ENCODE measurements around the gene EHMT1. TPM values are rescaled to one million over a fixed set of nuclear protein-coding genes. Genes with fewer than 3 reads are reported as not detected.

EHMT1 gene
- total RNA-seq, 1 donor from 2014 or later = 163 TPM

DNA sequence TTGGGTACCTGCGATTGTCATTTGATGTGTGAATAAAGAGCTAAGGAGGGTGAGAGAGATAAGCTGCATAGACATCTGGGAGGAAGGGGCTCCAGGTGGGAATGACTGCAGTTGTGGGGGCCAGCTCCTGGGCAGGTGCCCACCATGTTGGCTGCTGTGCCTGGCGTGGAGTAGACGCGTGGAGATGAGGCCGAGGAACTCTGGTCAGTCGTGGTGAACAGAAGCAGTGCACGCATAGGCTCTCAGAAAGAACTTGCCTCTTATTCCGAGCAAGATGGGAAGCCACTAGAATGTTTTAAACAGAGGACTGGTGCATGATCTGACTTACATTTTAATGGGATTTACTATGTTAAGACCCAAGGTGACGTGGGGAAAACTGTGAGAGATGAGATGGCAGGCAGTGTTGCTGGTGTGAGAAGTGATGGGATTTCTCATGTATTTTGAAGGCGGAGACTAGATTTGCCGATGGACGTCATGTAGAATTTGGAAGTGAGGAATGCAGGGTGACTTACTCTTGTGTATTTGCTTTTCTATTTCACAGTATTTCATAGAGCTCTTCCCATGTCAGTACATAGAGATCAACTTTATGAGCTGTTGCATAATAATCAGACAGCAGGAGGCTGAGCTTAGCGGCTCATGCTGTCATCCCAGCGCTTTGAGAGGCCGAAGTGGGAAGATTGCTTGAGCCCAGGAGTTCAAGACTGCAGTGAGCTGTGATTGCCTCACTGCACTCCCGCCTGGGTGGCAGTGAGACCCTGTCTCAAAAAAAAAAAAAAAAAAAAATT is 71.1 kb downstream of the EHMT1 start:
- H3K36me3 Mint-ChIP-seq (ENCODE audit: low read depth) = peaks cover 4% of the 10 kb centered on the region

DNA sequence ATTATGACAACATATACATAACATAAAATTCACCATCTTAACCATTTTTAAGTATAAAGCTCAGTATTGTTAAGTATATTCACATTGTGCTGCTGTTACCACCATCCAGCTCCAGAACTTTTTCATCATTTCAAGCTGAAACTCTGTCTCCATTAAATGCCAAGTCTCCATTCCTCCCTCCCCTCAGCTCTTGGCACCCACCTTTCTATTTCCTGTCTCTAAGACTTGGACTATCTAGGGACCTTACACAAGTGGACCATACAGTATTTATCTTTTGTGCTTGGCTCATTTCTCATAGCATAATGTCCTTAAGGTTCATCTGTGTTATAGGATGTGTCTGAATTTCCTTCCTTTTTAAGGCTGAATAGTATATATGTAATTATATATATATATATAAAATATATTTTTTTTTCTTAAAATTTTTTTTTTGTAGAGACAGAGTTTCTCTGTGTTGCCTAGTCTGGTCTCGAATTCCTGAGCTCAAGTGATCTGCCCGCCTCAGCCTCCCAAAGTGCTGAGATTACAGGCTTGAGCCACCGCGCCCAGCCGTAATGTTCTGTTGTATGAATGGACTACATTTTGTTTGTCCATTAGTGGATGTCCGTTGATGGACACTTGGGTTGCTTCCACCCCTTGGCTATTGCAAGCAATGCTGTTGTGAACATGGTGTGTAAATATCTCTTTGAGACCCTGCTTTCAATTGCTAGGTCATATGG is 72.3 kb downstream of the EHMT1 start:
- H3K36me3 Mint-ChIP-seq (ENCODE audit: low read depth) = no peaks in the 10 kb centered on the region
- peaks cover 58% of the 10 kb centered on the region for H3K4me1 Mint-ChIP-seq
- H3K27ac Mint-ChIP-seq (ENCODE audit: unreplicated experiment) = no peak overlapping the region
- TF ChIP-seq CTCF (conservative IDR thresholded peaks at IDR 0.05) = no peak
- no peak overlapping the region for H3K4me3 Mint-ChIP-seq
- H3K9me3 Mint-ChIP-seq = no peaks in the 10 kb centered on the region
- no peaks in the 10 kb centered on the region for H3K27me3 Mint-ChIP-seq (ENCODE audit: low read depth)
- DNase-seq (ENCODE audit: low read depth, low spot score) = no peak

More for the DNA sequence above, 71.1 kb downstream of the EHMT1 start:
- H3K4me1 Mint-ChIP-seq = peaks cover 46% of the 10 kb centered on the region
- DNase-seq (ENCODE audit: low read depth, low spot score) = no peak
- no peak overlapping the region for H3K4me3 Mint-ChIP-seq
- H3K9me3 Mint-ChIP-seq = no peaks in the 10 kb centered on the region
- no peaks in the 10 kb centered on the region for H3K27me3 Mint-ChIP-seq (ENCODE audit: low read depth)
- no peak overlapping the region for H3K27ac Mint-ChIP-seq (ENCODE audit: unreplicated experiment)
- no peak for TF ChIP-seq CTCF (conservative IDR thresholded peaks at IDR 0.05)

GRCh38 chr9:137691646-137692351 is 73.0 kb downstream of the EHMT1 start:
- no peak for DNase-seq (ENCODE audit: low read depth, low spot score)
- H3K27me3 Mint-ChIP-seq (ENCODE audit: low read depth) = no peaks in the 10 kb centered on the region
- peak overlapping the region; percentile 39 for H3K27ac Mint-ChIP-seq (ENCODE audit: unreplicated experiment)
- no peaks in the 10 kb centered on the region for H3K9me3 Mint-ChIP-seq
- H3K36me3 Mint-ChIP-seq (ENCODE audit: low read depth) = no peaks in the 10 kb centered on the region
- H3K4me3 Mint-ChIP-seq = no peak overlapping the region
- H3K4me1 Mint-ChIP-seq = peaks cover 65% of the 10 kb centered on the region
- no peak for TF ChIP-seq CTCF (conservative IDR thresholded peaks at IDR 0.05)

GRCh38 chr9:137694236-137694959 is 75.6 kb downstream of the EHMT1 start:
- Mint-ChIP-seq H3K27ac (ENCODE audit: unreplicated experiment) (peak overlapping the region; percentile 58), H3K27me3 (ENCODE audit: low read depth) (no peaks in the 10 kb centered on the region), H3K9me3 (no peaks in the 10 kb centered on the region), H3K4me1 (peaks cover 65% of the 10 kb centered on the region), H3K36me3 (ENCODE audit: low read depth) (peaks cover 2% of the 10 kb centered on the region), H3K4me3 (peak overlapping the region; percentile 5)
- DNase-seq (ENCODE audit: low read depth, low spot score) = no peak
- TF ChIP-seq CTCF (conservative IDR thresholded peaks at IDR 0.05) = no peak

All from neural crest cell (in vitro differentiated cells).